ENCODE measurements around the gene MYO15B. TPM values are rescaled to one million over a fixed set of nuclear protein-coding genes. Genes with fewer than 3 reads are reported as not detected.

The MYO15B gene
- total and polyA plus RNA-seq, 2 of the 13 experiments (the other 11 are each of a cell fraction or from before 2014, with no cell fraction given), result 2.8 to 8.1 TPM

DNA sequence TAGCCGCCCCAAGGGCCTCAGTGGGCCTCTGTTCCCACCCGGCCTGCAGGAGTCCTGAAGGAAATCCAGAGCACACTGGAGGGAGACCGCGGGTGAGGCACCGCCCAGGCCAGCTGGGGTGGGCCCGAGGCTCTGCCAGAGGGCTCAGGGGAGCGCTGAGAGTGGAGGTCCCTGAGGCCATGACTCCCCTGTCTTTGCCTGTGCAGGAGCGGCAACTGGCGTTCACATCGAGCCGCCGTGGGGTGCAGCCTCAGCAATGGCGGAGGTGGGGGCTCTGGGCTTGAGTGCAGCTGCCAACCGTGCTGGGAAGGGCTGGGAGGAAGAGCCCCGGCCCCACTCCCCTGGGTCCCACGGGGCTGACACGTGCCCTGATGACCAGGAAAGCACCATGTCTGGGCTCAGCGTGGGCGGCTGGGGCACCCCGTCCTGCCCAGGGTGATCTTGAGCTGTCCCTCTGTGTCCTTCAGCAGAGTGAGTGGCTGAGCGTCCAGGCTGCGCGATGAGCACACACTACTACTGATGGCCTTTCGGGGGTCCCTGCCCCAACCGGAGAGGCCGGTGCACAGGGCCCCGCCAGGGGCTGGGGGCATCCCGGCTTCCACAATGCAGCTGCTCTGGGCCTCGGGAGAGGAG is 13.1 kb upstream of the MYO15B start:
- intact Hi-C loops (cut with micrococcal nuclease; ENCODE audit: unreplicated experiment), result no loop called here
- Histone ChIP-seq H3K4me2 (ENCODE audit: low read depth, low read length) (no peak overlapping the region), H3K36me3 (replicated peaks in 1 of 2; ENCODE audit: control insufficient read depth in 1 of 2, insufficient read depth in 2 of 2, low read length in 2 of 2) (peaks cover 9 to 19% of the 10 kb centered on the region in 2 experiments; a peak in 4 of 5 replicates), H2AFZ (ENCODE audit: low read length) (no peak overlapping the region), H3K9me3 (ENCODE audit: low read length) (no peaks in the 10 kb centered on the region), H4K20me1 (ENCODE audit: insufficient read depth, low read length) (no peaks in the 10 kb centered on the region), H3K79me2 (ENCODE audit: insufficient read depth, low read length) (no peaks in the 10 kb centered on the region), H3K9ac (ENCODE audit: insufficient read depth, low read depth, low read length) (no peak overlapping the region), H3K27me3 (ENCODE audit: control insufficient read depth in 1 of 2, insufficient read depth in 2 of 2, low read length in 2 of 2) (no peaks in the 10 kb centered on the region), H3K4me1 (ENCODE audit: insufficient read depth, low read length) (peaks cover 41% of the 10 kb centered on the region), H3K27ac (ENCODE audit: extremely low read length, insufficient read depth, low read length) (peak overlapping the region; percentile 27), H3K4me3 (replicated peaks in 1 of 3; ENCODE audit: insufficient read depth in 1 of 3, low read depth in 2 of 3, low read length in 3 of 3) (no peak overlapping the region)
- no TSS peak for BruUV-seq (replicated peaks)
- ATAC-seq (no peak; the same call in 2 of the 3 replicates), DNase-seq (ENCODE audit: low spot score) (no peak), FAIRE-seq (no peak)
- TF ChIP-seq PRMT3 (CRISPR knock-in tag; IDR thresholded peaks at IDR 0.05; ENCODE audit: borderline replicate concordance, low read depth) (no peak), MLLT10 (CRISPR knock-in tag; IDR thresholded peaks at IDR 0.05) (peak; percentile 59; the same call in 1 of the 2 replicates), ZNF343 (CRISPR knock-in tag; IDR thresholded peaks at IDR 0.05) (no peak), ZNF768 (CRISPR knock-in tag; IDR thresholded peaks at IDR 0.05) (peak; percentile 56; the same call in 1 of the 2 replicates), SNRNP70 (IDR thresholded peaks at IDR 0.05; ENCODE audit: low read depth, low read length) (no peak), AGO2 (optimal IDR thresholded peaks at IDR 0.05; ENCODE audit: low read depth, low read length) (peak; percentile 76), RCOR2 (CRISPR knock-in tag; IDR thresholded peaks at IDR 0.05) (no peak)
- CTCF ChIA-PET (ENCODE audit: low intra/inter-chr PET ratio, low total read pairs), result no interaction called here
- in situ Hi-C loops (cut with HindIII; ENCODE audit: extremely low pct_ligation_motif_present, low pct_unique_long_range_greater_than_20kb), result no loop called here
- POLR2A ChIA-PET, result interaction anchor here (1.0 kb wide), 1 partner anchor 17 kb away, joined by 4 read pairs; no protein-coding TSS in a partner anchor
- WGBS (ENCODE audit: low lambda C conversion rate), result 92% methylated on average over 25 of the region's 29 CpGs

DNA sequence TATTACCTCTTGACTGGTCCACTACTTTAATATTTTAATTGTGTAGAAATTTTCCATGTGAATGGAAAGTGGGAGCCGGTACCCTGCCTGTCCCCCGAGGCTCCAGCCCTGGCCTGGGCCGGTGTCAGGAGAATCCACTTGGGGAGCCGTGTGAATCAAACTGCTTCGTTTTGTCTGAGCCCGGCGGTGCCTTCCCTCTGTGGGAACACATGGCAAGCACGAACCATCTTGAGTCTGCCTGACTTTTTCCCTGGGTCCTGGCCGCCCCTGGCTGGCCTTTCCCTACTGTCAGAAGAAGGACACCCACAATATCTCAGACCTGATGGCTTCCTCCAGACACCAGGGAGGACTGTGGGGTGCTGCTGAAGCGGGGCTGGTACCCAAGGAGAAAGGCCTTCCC is 12.4 kb upstream of the MYO15B start:
- Histone ChIP-seq H3K27me3 (ENCODE audit: control insufficient read depth in 1 of 2, insufficient read depth in 2 of 2, low read length in 2 of 2) (no peaks in the 10 kb centered on the region), H3K4me1 (ENCODE audit: insufficient read depth, low read length) (peaks cover 41% of the 10 kb centered on the region), H3K4me3 (replicated peaks in 1 of 3; ENCODE audit: insufficient read depth in 1 of 3, low read depth in 2 of 3, low read length in 3 of 3) (no peak overlapping the region), H3K79me2 (ENCODE audit: insufficient read depth, low read length) (no peaks in the 10 kb centered on the region), H3K36me3 (replicated peaks in 1 of 2; ENCODE audit: control insufficient read depth in 1 of 2, insufficient read depth in 2 of 2, low read length in 2 of 2) (peaks cover 8 to 16% of the 10 kb centered on the region in 2 experiments; a peak in 4 of 5 replicates), H3K4me2 (ENCODE audit: low read depth, low read length) (no peak overlapping the region), H3K9me3 (ENCODE audit: low read length) (no peaks in the 10 kb centered on the region), H3K27ac (ENCODE audit: extremely low read length, insufficient read depth, low read length) (peak overlapping the region; percentile 27), H2AFZ (ENCODE audit: low read length) (no peak overlapping the region), H3K9ac (ENCODE audit: insufficient read depth, low read depth, low read length) (no peak overlapping the region), H4K20me1 (ENCODE audit: insufficient read depth, low read length) (no peaks in the 10 kb centered on the region)
- ATAC-seq (no peak), DNase-seq (ENCODE audit: low spot score) (no peak), FAIRE-seq (no peak)
- WGBS (ENCODE audit: low lambda C conversion rate), result 86% methylated on average over 10 of the region's 10 CpGs
- ChIA-PET POLR2A (no interaction called here), CTCF (ENCODE audit: low intra/inter-chr PET ratio, low total read pairs) (no interaction called here)
- intact Hi-C loops (cut with micrococcal nuclease; ENCODE audit: unreplicated experiment), result no loop called here
- TF ChIP-seq IKZF4 (CRISPR knock-in tag; IDR thresholded peaks at IDR 0.05; ENCODE audit: borderline replicate concordance, low read depth, not compliant biosample characterization) (no peak), MXI1 (IDR thresholded peaks at IDR 0.05; ENCODE audit: borderline replicate concordance, low read depth, low read length) (no peak), IRX3 (CRISPR knock-in tag; IDR thresholded peaks at IDR 0.05; ENCODE audit: borderline replicate concordance, low read depth) (0 out of 2 replicates have a peak, but pooled peaks have one; percentile 2), POLR2G (IDR thresholded peaks at IDR 0.05; ENCODE audit: low read depth, low read length) (0 out of 2 replicates have a peak, but pooled peaks have one; percentile 11)
- TF ChIP-seq, protein P1, sequence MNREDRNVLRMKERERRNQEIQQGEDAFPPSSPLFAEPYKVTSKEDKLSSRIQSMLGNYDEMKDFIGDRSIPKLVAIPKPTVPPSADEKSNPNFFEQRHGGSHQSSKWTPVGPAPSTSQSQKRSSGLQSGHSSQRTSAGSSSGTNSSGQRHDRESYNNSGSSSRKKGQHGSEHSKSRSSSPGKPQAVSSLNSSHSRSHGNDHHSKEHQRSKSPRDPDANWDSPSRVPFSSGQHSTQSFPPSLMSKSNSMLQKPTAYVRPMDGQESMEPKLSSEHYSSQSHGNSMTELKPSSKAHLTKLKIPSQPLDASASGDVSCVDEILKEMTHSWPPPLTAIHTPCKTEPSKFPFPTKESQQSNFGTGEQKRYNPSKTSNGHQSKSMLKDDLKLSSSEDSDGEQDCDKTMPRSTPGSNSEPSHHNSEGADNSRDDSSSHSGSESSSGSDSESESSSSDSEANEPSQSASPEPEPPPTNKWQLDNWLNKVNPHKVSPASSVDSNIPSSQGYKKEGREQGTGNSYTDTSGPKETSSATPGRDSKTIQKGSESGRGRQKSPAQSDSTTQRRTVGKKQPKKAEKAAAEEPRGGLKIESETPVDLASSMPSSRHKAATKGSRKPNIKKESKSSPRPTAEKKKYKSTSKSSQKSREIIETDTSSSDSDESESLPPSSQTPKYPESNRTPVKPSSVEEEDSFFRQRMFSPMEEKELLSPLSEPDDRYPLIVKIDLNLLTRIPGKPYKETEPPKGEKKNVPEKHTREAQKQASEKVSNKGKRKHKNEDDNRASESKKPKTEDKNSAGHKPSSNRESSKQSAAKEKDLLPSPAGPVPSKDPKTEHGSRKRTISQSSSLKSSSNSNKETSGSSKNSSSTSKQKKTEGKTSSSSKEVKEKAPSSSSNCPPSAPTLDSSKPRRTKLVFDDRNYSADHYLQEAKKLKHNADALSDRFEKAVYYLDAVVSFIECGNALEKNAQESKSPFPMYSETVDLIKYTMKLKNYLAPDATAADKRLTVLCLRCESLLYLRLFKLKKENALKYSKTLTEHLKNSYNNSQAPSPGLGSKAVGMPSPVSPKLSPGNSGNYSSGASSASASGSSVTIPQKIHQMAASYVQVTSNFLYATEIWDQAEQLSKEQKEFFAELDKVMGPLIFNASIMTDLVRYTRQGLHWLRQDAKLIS (CRISPR knock-in tag; IDR thresholded peaks at IDR 0.05), result no peak
- BruUV-seq (replicated peaks), result no TSS peak
- in situ Hi-C loops (cut with HindIII; ENCODE audit: extremely low pct_ligation_motif_present, low pct_unique_long_range_greater_than_20kb), result no loop called here

All from HepG2 (cell line).